ENCODE measurements around the gene AGRN.
"Not testable (repeated sequence)": the region's sequence is repeated elsewhere in the genome, so short reads cannot be mapped to it uniquely, and the experiment has no call there.

AGRN gene

GRCh38 chr1:981955-982558, 37.9 kb upstream of the AGRN start, which contains the start of gene PERM1:
TSS of gene PERM1 (minus strand) at chr1:982093. CDS start at chr1:981029, 1,064 bp downstream.
- DNase-seq = no peak

DNA sequence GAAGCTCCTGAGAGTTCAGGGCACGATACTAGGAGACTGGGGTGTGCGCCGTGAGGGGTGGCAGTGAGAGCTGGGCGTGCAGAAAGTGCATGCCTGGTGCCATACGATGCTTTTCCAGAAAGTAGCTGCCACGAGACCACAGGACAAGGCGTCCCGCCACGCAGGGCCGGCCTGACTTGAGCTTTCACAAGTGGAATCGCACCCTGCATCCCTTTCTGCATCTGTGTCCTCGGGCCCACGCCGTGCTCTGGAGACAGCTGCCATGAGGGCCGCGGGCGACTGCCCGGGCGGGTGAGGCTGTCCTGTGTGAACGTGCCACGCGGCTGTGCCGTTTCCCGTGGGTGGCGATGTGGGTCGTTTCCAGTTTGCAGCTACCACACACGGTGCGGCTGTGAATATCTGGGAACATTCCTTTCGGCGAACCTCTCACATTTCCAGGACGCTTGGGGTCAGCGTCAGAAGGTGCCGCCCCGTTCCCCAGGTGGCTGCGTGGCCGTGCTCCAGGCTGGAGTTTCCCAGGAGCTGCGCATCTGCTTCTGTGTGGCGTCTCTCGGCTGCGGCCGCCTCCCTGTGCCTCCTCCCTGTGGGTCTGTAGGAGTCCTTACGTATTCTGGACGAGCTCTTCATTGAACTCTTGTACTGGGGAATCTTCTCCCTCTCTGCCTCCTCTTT, 37.0 kb upstream of the AGRN start:
- DNase-seq = no peak

DNA sequence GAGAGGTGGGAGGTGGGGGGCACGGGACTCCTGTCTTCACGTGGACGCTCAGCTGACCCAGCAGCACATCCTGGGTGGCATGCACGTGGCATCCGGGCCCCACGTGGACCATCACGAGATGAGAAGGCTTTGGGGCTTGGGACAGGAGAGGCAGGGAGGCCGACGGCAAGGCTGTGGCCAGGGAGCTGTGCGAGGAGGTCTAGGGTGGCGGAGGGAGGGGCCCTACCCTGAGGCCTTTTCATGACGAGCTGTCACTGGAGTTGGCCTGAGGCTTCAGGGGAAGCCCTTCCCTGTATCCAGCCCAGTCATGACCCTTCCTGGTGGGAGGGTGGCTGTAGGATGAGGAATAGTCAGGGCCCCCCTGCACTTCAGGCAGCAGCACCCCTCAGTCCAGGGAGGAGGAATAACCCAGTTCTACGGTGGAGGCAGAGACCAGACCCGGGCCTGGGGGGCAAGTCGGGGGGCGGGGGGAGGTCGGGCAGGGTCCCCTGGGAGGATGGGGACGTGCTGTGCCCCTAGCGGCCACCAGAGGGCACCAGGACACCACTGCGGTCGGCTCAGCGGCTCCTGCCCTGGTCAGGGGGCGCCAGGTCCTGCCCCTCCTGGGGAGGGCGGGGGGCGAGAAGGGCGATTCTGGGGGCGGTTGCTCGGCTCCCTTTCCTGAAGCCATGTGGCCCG, 36.0 kb upstream of the AGRN start:
- peak; percentile 74 for DNase-seq

GRCh38 chr1:984476-984814, 35.5 kb upstream of the AGRN start:
- no peak for DNase-seq

DNA sequence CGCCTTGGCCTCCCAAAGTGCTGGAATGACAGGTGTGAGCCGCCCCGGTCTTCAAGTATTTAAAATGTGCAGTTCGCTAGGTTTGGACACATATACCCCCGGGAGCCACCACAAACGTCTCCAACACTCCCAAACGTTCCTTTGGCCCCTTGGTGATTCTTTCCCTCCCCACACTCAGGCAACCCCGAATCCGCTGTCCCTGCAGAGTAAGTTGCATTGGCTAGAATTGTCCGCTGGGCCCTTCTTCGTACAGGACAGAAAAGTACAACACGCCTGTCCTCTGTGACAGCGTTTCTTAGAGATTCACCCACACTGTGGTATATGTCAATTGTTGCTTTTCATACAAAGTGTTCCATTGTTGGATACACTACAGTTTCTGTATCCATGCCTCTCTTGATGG, 34.8 kb upstream of the AGRN start:
- no peak for DNase-seq

GRCh38 chr1:988061-988460, 31.9 kb upstream of the AGRN start:
- DNase-seq = not testable (repeated sequence)

- not testable (repeated sequence) for DNase-seq
These were observed 28.6 kb upstream of the AGRN start for GRCh38 chr1:991275-991674.

- no peak for DNase-seq
These were observed 28.0 kb upstream of the AGRN start for GRCh38 chr1:991895-992294.

GRCh38 chr1:992362-992761, 27.6 kb upstream of the AGRN start:
- no peak for DNase-seq

GRCh38 chr1:993379-993995, 26.4 kb upstream of the AGRN start:
- no peak for DNase-seq

- not testable (repeated sequence) for DNase-seq
These were observed 25.4 kb upstream of the AGRN start for GRCh38 chr1:994546-994945.

DNA sequence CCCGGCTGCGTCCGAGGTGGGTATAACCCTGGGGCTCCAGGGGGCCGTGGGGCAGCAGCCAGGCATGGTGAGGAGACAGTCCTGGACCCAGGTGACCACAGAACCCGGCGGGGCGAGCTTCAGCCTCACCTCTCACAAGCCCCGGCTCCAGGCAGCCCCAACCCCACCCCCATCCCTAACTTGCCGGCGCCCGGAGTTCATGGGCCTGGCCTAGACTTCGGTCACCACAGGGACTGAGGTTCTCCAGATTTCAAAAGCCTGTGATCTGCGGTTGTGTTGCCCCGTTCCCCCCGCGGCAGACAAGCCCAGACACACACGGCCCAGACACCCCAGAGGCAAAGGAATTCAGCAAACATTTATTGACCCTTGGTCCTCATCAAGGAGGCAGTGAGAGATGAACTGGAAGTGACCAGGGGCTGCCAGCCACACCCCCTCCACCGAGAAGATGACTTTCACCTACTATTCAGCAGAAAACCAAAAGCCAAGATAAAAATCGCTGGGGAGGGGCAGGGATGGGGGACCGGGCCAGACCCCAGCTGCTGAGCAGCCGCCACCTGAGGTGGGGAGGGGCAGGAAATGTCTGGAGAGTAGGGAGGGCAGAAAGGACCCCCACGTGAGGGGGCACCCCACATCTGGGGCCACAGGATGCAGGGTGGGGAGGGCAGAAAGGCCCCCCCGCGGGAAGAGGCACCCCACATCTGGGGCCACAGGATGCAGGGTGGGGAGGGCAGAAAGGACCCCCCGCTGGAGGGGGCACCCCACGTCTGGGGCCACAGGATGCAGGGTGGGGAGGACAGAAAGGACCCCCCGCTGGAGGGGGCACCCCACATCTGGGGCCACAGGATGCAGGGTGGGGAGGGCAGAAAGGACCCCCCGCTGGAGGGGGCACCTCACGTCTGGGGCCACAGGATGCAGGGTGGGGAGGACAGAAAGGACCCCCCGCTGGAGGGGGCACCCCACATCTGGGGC, 24.0 kb upstream of the AGRN start:
- DNase-seq = no peak

DNA sequence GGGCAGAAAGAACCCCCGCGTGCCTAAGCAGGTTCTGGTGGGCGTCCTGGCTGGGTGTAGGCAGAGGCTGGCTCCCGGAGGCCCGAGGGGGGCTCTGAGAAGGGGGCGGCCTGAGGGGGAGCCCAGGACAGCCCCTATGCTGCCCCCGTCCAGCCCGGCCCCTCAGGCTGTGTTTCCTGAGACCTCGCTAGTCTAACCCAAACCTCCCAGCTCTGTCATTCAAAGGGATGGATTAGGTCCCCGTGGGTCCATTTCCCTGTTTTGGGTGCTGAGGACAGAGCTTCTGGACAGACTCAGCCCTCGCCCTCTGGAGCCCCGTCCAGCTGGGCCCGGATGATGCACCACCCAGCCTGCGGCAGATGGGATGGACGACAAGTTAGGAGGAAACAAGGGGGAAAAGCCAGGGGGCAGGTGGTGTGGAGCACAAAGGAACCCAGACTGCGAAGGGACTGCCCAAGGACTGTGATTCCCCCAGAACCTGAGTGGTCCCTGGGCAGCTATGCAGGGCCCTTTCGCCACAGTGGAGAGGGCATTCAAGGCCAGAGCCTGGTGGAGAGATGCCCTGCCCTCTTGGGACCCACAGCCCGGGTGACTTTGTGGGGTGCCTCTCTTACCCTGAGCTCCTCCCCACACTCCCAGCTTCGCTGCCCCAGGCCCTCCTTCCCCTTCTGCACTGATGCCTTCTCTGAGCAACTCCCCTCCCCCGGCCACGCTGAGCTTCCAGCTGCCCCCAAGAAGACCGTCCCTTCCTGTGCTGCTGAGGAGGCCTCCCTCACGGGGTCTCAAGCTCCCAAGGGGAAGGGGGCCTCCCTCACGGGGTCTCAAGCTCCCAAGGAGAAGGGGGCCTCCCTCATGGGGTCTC, 22.8 kb upstream of the AGRN start:
- DNase-seq = no peak

DNA sequence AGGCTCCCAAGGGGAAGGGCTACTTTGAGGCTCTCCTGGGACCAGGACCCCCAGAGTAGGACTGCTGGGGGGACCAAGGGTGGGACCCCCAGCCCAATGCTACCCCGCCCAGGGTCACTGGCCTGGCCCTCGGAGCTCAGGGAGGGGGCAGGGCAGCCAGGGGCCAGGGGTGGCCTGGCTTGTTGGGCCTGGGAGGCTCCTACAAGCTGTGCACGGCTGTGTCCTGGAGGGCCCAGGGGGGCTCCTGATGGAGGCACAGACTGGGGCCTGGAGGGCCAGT, 22.3 kb upstream of the AGRN start:
- DNase-seq = no peak

- DNase-seq = no peak
These were observed 21.8 kb upstream of the AGRN start for GRCh38 chr1:997993-998744.

- DNase-seq = no peak
These were observed 21.2 kb upstream of the AGRN start for GRCh38 chr1:998745-998994.

GRCh38 chr1:998995-999724, 20.8 kb upstream of the AGRN start:
- DNase-seq = peak; percentile 35

DNA sequence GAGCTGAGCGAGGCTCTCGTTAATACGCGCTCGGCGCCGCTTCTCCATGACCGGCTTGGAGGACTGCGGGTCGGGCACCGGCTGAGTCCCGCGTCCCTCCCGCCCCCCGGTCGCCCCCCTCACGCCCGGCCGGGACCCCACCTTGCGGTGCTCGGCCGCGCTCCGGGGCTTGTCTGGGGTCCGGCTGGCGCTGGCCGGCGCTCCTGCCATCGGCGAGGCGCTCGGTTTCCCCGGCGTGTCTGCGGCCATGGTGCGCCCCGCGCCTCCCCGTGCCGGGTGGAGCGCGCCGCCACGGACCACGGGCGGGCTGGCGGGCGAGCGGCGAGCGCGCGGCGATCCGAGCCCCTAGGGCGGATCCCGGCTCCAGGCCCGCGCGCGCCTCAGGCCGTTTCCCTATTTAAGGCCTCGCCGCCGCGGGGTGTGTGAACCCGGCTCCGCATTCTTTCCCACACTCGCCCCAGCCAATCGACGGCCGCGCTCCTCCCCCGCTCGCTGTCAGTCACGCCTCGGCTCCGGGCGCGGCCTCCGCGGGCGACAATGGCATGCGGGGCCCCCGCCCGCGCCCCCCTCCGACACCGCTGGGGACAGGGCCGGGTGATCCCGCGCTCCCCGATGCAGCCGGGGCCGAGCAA, 20.1 kb upstream of the AGRN start, which contains the start of gene HES4:
Gene HES4 (minus strand): TSS at position 373 of the 632 bp plus-strand sequence. CDS start 124 bp downstream, at position 249.
- DNase-seq = peak; percentile 73

GRCh38 chr1:1000357-1001056, 19.4 kb upstream of the AGRN start:
- peak; percentile 58 for DNase-seq

Data from CD4-positive, alpha-beta T cell treated with Interleukin-17A for 4 hours (primary cell).